ENCODE data around the gene TCF4.

- TF ChIP-seq CTCF (IDR thresholded peaks at IDR 0.05; ENCODE audit: insufficient read depth, low read length) (no peak), REST (IDR thresholded peaks at IDR 0.05; ENCODE audit: insufficient replicate concordance, low read depth) (no peak), POLR2AphosphoS5 (IDR thresholded peaks at IDR 0.05; ENCODE audit: low read depth) (no peak), GABPA (IDR thresholded peaks at IDR 0.05; ENCODE audit: low read depth) (no peak), SPI1 (IDR thresholded peaks at IDR 0.05; ENCODE audit: borderline replicate concordance, low read depth) (no peak)
Observed at GRCh38 chr18:55337908-55338521, 250.0 kb downstream of the TCF4 start.

Measured in HL-60 (cell line).